GM12878 (cell line): ENCODE results near the gene RHCG. TPM values are rescaled to one million over a fixed set of nuclear protein-coding genes. Genes with fewer than 3 reads are reported as not detected.

ENCODE experiments used
- ATAC-seq: fragments of 200-7000 bp; cut with Tn5 transposase; 3 replicates; pipeline ENCODE4 v1.9.1; 2020; ENCODE audit warnings: mild to moderate bottlenecking, moderate library complexity
- BruUV-seq: library from RNA; stranded (reverse); fragments of 400-500 nt; replicated peaks from 2 replicates; lab custom pipeline; 2021; lab: Mats Ljungman, UMichigan
- CTCF ChIA-PET: fragments of 300-600 bp; sonication (Branson Sonifier 250); formaldehyde crosslinking; extraction: SDS; loops from one replicate; lab custom pipeline; 2021; ENCODE audit warnings: inconsistent platforms; lab: Yijun Ruan, JAX
- POLR2A ChIA-PET: fragments of 350-600 bp; formaldehyde crosslinking; extraction: SDS; loops from one replicate; lab custom pipeline; 2021; ENCODE audit warnings: inconsistent platforms; lab: Charles Lee
- RAD21 ChIA-PET: fragments of 300-600 bp; sonication (Branson Sonifier 250); formaldehyde crosslinking; loops from one replicate; lab custom pipeline; 2023; ENCODE audit warnings: antibody characterized with exemption; ENCODE audit not compliant: unreplicated experiment; lab: Charles Lee
- SMC1A ChIA-PET: fragments of 300-600 bp; sonication (Branson Sonifier 250); formaldehyde crosslinking; loops from one replicate; lab custom pipeline; 2023; ENCODE audit not compliant: unreplicated experiment, uncharacterized antibody; lab: Charles Lee
- DNase-seq: peaks from one replicate; pipeline ENCODE4 v3.0.0-alpha.2; 2011; ENCODE audit warnings: low read depth, low spot score
- FAIRE-seq: peaks from 3 replicates; lab custom pipeline; 2011; peaks lifted over from hg19 to GRCh38; lab: Jason Lieb, UNC
- H2AFZ ChIP-seq: 2 replicates; pipeline ENCODE4 v1.6.0; 2011; ENCODE audit warnings: low read depth, low read length, control low read depth; ENCODE audit not compliant: control insufficient read depth
- H3K27ac ChIP-seq: 2 replicates; pipeline ENCODE4 v1.5.1; 2011; ENCODE audit warnings: control low read depth; ENCODE audit not compliant: control insufficient read depth, insufficient read depth
- H3K27me3 ChIP-seq, 2 experiments: replicated peaks in 1 of 2; 2 replicates each; pipeline versions ENCODE4 v1.6.0 to v1.6.1; 2011; ENCODE audit warnings: low read length in 1 of 2; ENCODE audit not compliant: control insufficient read depth in 2 of 2, insufficient read depth in 2 of 2
- H3K36me3 ChIP-seq, 2 experiments: 2 replicates each; pipeline ENCODE4 v1.5.1; 2011; ENCODE audit warnings: low read length in 1 of 2; ENCODE audit not compliant: control insufficient read depth in 2 of 2, insufficient read depth in 2 of 2
- H3K4me1 ChIP-seq: 2 replicates; pipeline ENCODE4 v1.6.1; 2011; ENCODE audit warnings: mild to moderate bottlenecking, low read length, moderate library complexity, mixed read lengths; ENCODE audit not compliant: control insufficient read depth, insufficient read depth
- H3K4me2 ChIP-seq: 2 replicates; pipeline ENCODE4 v1.6.0; 2011; ENCODE audit warnings: control low read depth; ENCODE audit not compliant: control insufficient read depth, insufficient read depth
- H3K4me3 ChIP-seq: fragments of 200-600 bp; sonication (generic); 2 replicates; pipeline ENCODE4 v1.5.1; 2016
- H3K79me2 ChIP-seq: 2 replicates; pipeline ENCODE4 v1.6.0; 2011; ENCODE audit warnings: low read length; ENCODE audit not compliant: control insufficient read depth, insufficient read depth
- H3K9ac ChIP-seq: 2 replicates; pipeline ENCODE4 v1.8.0; 2011; ENCODE audit warnings: low read length, control low read depth, mixed read lengths; ENCODE audit not compliant: control insufficient read depth, insufficient read depth
- H3K9me3 ChIP-seq: replicated peaks from 3 replicates; pipeline ENCODE4 v1.5.1; 2011; ENCODE audit warnings: mild to moderate bottlenecking, low read length; ENCODE audit not compliant: control insufficient read depth, insufficient read depth
- H4K20me1 ChIP-seq: 2 replicates; pipeline ENCODE4 v1.6.0; 2011; ENCODE audit not compliant: control insufficient read depth, insufficient read depth
- BHLHE40 ChIP-seq, 2 experiments: fragments of 450-650 bp in 1 of 2; IDR thresholded peaks; 2 replicates each; pipeline ENCODE4 v1.6.1; 2011 to 2017; ENCODE audit warnings: low read depth in 2 of 2, borderline replicate concordance in 1 of 2, improper control_type of control experiment in 1 of 2, low read length in 1 of 2, mild to moderate bottlenecking in 1 of 2
- CHD2 ChIP-seq: IDR thresholded peaks from 2 replicates; pipeline ENCODE4 v1.6.1; 2011; ENCODE audit warnings: low read depth, low read length, improper control_type of control experiment, borderline replicate concordance
- CTCF ChIP-seq, 3 experiments: IDR thresholded peaks in 2 of 3; conservative IDR thresholded peaks in 1 of 3; 2 replicates each; pipeline ENCODE4 v1.5.1; 2011; ENCODE audit warnings: low read depth in 3 of 3, low read length in 3 of 3, mild to moderate bottlenecking in 3 of 3, control low read depth in 2 of 3, moderate library complexity in 2 of 3, inconsistent platforms in 1 of 3, mixed read lengths in 1 of 3; ENCODE audit not compliant: control insufficient read depth in 2 of 3, insufficient read depth in 1 of 3; ENCODE audit errors: extremely low read depth in 1 of 3
- FOXK2 ChIP-seq: fragments of 450-650 bp; IDR thresholded peaks from 2 replicates; pipeline ENCODE4 v1.6.1; 2017; ENCODE audit warnings: mild to moderate bottlenecking, moderate library complexity
- GABPA ChIP-seq: IDR thresholded peaks from 2 replicates; pipeline ENCODE4 v1.6.1; 2014; ENCODE audit warnings: antibody characterized with exemption, low read depth, mild to moderate bottlenecking, inconsistent platforms
- MLLT1 ChIP-seq: fragments of 450-650 bp; IDR thresholded peaks from 2 replicates; pipeline ENCODE4 v1.6.1; 2016; ENCODE audit warnings: mild to moderate bottlenecking
- MYB ChIP-seq: fragments of 150-350 bp; IDR thresholded peaks from 2 replicates; pipeline ENCODE4 v1.6.1; 2014; ENCODE audit warnings: mild to moderate bottlenecking, low read depth, low read length, borderline replicate concordance
- RAD21 ChIP-seq: IDR thresholded peaks from 2 replicates; pipeline ENCODE4 v1.6.1; 2011; ENCODE audit warnings: mild to moderate bottlenecking, low read depth, low read length, moderate library complexity; ENCODE audit not compliant: insufficient read depth
- RCOR1 ChIP-seq: conservative IDR thresholded peaks from 2 replicates; pipeline ENCODE4 v1.6.1; 2012; ENCODE audit warnings: low read depth, low read length, improper control_type of control experiment
- REST ChIP-seq: IDR thresholded peaks from 2 replicates; pipeline ENCODE4 v1.6.1; 2012; ENCODE audit warnings: mild to moderate bottlenecking, low read depth, low read length
- SMAD5 ChIP-seq: IDR thresholded peaks from 2 replicates; pipeline ENCODE4 v1.6.1; 2016; ENCODE audit warnings: antibody characterized with exemption, low read depth
- SMC3 ChIP-seq: IDR thresholded peaks from 2 replicates; pipeline ENCODE4 v1.6.1; 2011; ENCODE audit warnings: low read length, improper control_type of control experiment, borderline replicate concordance
- TCF12 ChIP-seq: IDR thresholded peaks from 2 replicates; pipeline ENCODE4 v1.6.1; 2011; ENCODE audit warnings: low read depth, mild to moderate bottlenecking, low read length
- ZBED1 ChIP-seq: IDR thresholded peaks from 2 replicates; pipeline ENCODE4 v1.6.1; 2016; ENCODE audit warnings: borderline replicate concordance
- ZZZ3 ChIP-seq: IDR thresholded peaks from 2 replicates; pipeline ENCODE4 v1.6.1; 2011; ENCODE audit warnings: low read depth; ENCODE audit not compliant: control insufficient read depth, insufficient read length
- WGBS: methylation state at CpG from one replicate; pipeline ENCODE4 v1.1.6; 2016; ENCODE audit warnings: low lambda C conversion rate; ENCODE audit not compliant: insufficient replicate concordance, insufficient coverage; ENCODE audit errors: missing lambda C conversion rate; 5-methylcytosine and 5-hydroxymethylcytosine counted together
- in situ Hi-C: fragments of 300-500 bp; cut with MboI; formaldehyde crosslinking; loops from 9 replicates; pipeline ENCODE4 v1.14.3; 2018; ENCODE audit warnings: mixed read lengths
- intact Hi-C: fragments of 100-400 bp; cut with micrococcal nuclease; formaldehyde crosslinking; loops from one replicate; pipeline ENCODE4 v1.14.2; 2022; ENCODE audit not compliant: unreplicated experiment
- polyA plus RNA-seq, 11 experiments: library from polyadenylated mRNA; depleted of rRNA in 4 of 11; unstranded in 6 of 11; stranded (reverse) in 5 of 11; fragments of >200 nt; fragmentation: Nextera tagmentation in 4 of 11; fragmentation: Illumina TruSeq in 1 of 11; extraction: Ambion mirVana in 4 of 11; extraction: Trizol in 1 of 11; gene quantifications; 1 replicate in 1 of 11; 2 replicates in 10 of 11; pipeline versions ENCODE4 v1.2.1 to v1.2.3, GENCODE V29; 2011 to 2016; ENCODE audit warnings: inconsistent platforms in 2 of 11, missing spikeins in 2 of 11, low read depth in 1 of 11
- total RNA-seq, 4 experiments: library from RNA; depleted of rRNA in 3 of 4; stranded (reverse); fragments of >200 nt in 3 of 4; fragmentation: Illumina TruSeq in 1 of 4; extraction: Trizol in 1 of 4; gene quantifications; 2 replicates each; pipeline versions ENCODE4 v1.2.1 to v1.2.3, GENCODE V29; 2013 to 2021

Gene RHCG
- total and polyA plus RNA-seq, 10 of the 15 experiments (the other 5 are each of a cell fraction or from before 2014, with no cell fraction given) = 0.05 to 0.11 TPM; not detected in 8

GRCh38 chr15:89472785-89473256, 23.6 kb downstream of the RHCG start:
- H3K27ac ChIP-seq = no peak overlapping the region
- no peak overlapping the region for H2AFZ ChIP-seq
- 0% methylated on average over 7 of the region's 7 CpGs for WGBS
- POLR2A ChIA-PET = no interaction called here
- H4K20me1 ChIP-seq = no peaks in the 10 kb centered on the region
- ATAC-seq = peak; percentile 99
- no peaks in the 10 kb centered on the region for H3K4me1 ChIP-seq
- H3K27me3 ChIP-seq = peaks cover 0 to 6% of the 10 kb centered on the region in 2 experiments; a peak in 2 of 4 replicates
- H3K4me3 ChIP-seq = no peak overlapping the region
- H3K9ac ChIP-seq = no peak overlapping the region
- no peaks in the 10 kb centered on the region for H3K36me3 ChIP-seq
- FAIRE-seq = peak; percentile 96
- RAD21 ChIA-PET = interaction anchor here (1.0 to 3.3 kb wide), 5 partner anchors 27 to 266 kb away, joined by 3 to 24 read pairs (median 6); no protein-coding TSS in a partner anchor
- H3K79me2 ChIP-seq = no peaks in the 10 kb centered on the region
- H3K9me3 ChIP-seq = no peaks in the 10 kb centered on the region
- no peak for DNase-seq
- in situ Hi-C loops = loop anchor here (5.0 kb wide), 1 partner anchor 121 kb away; no protein-coding TSS in a partner anchor
- no peak overlapping the region for H3K4me2 ChIP-seq
- no peak for TF ChIP-seq SMAD5
- TF ChIP-seq FOXK2 = no peak
- no peak for TF ChIP-seq ZZZ3
- no peak for TF ChIP-seq ZBED1
- peak; percentile 84 to 92 (median 91) for TF ChIP-seq CTCF (IDR thresholded peaks at IDR 0.05 in 2 of 3, conservative IDR thresholded peaks at IDR 0.05 in 1 of 3; ENCODE audit: control insufficient read depth in 2 of 3, extremely low read depth in 1 of 3, insufficient read depth in 1 of 3, low read depth in 3 of 3, low read length in 3 of 3)
- 0 out of 2 replicates have a peak, but pooled peaks have one; percentile 22 for TF ChIP-seq RCOR1
- TF ChIP-seq BHLHE40 (IDR thresholded peaks at IDR 0.05; ENCODE audit: borderline replicate concordance in 1 of 2, low read depth in 2 of 2, low read length in 1 of 2) = peak; percentile 14 to 24; a peak in 1 of 4 replicates
- TF ChIP-seq GABPA = no peak
- TF ChIP-seq REST = peak; percentile 72; the same call in 1 of the 2 replicates
- no peak for TF ChIP-seq MLLT1
- TF ChIP-seq SMC3 = peak; percentile 75
- TF ChIP-seq TCF12 = no peak
- TF ChIP-seq CHD2 = no peak
- peak; percentile 91 for TF ChIP-seq RAD21
- no peak for TF ChIP-seq MYB
- SMC1A ChIA-PET = interaction anchor here (0.7 to 2.7 kb wide), 8 partner anchors 20 to 114 kb away, joined by 3 to 17 read pairs (median 4); no protein-coding TSS in a partner anchor
- intact Hi-C loops = loop anchor here (1.0 to 5.0 kb wide), 4 partner anchors 30 to 266 kb away; no protein-coding TSS in a partner anchor
- BruUV-seq = no TSS peak
- CTCF ChIA-PET = interaction anchor here (0.7 to 5.4 kb wide), 14 partner anchors 12 to 434 kb away, joined by 3 to 87 read pairs (median 5); no protein-coding TSS in a partner anchor
